ENCODE data around the gene RELN. TPM values are rescaled to one million over a fixed set of nuclear protein-coding genes. Genes with fewer than 3 reads are reported as not detected.

The RELN gene
- total RNA-seq, 2 donors from 2014 or later: 1.1 to 1.4 TPM

DNA sequence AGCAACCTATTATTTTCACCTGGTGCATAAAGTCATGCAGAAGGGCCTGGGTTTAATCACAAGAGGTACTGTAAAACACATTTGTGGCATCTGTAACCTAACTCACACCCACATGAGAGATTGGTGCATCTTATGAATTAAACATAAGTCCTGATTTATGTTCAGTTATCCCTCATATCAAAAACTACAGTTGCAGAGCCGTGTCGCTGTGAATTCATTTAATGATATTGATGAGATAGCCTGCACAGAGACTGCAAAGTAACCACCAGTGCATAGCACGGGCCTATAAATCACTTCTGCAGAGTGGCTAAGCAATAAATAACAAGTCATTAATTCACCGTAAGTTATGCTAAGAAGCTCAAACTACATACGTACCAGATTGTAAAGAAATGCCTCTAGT is 178.2 kb downstream of the RELN start:
- no peak for TF ChIP-seq CTCF (IDR thresholded peaks at IDR 0.05)
- no peak for DNase-seq
- Histone ChIP-seq H3K9ac (ENCODE audit: low read depth in 2 of 2, low read length in 2 of 2) (no peak overlapping the region), H3K27ac (no peak overlapping the region), H3K4me3 (no peak overlapping the region), H3K9me3 (no peaks in the 10 kb centered on the region), H3K4me1 (no peaks in the 10 kb centered on the region), H3K27me3 (no peaks in the 10 kb centered on the region), H3K36me3 (no peaks in the 10 kb centered on the region)
- intact Hi-C loops (cut with DNase I): no loop called here

GRCh38 chr7:103810112-103810744 is 179.2 kb downstream of the RELN start:
- Histone ChIP-seq H3K9ac (ENCODE audit: low read depth in 2 of 2, low read length in 2 of 2) (no peak overlapping the region), H3K9me3 (no peaks in the 10 kb centered on the region), H3K36me3 (no peaks in the 10 kb centered on the region), H3K27ac (no peak overlapping the region), H3K27me3 (no peaks in the 10 kb centered on the region), H3K4me3 (no peak overlapping the region), H3K4me1 (no peaks in the 10 kb centered on the region)
- no peak for DNase-seq
- intact Hi-C loops (cut with DNase I): no loop called here
- no peak for TF ChIP-seq CTCF (IDR thresholded peaks at IDR 0.05)

DNA sequence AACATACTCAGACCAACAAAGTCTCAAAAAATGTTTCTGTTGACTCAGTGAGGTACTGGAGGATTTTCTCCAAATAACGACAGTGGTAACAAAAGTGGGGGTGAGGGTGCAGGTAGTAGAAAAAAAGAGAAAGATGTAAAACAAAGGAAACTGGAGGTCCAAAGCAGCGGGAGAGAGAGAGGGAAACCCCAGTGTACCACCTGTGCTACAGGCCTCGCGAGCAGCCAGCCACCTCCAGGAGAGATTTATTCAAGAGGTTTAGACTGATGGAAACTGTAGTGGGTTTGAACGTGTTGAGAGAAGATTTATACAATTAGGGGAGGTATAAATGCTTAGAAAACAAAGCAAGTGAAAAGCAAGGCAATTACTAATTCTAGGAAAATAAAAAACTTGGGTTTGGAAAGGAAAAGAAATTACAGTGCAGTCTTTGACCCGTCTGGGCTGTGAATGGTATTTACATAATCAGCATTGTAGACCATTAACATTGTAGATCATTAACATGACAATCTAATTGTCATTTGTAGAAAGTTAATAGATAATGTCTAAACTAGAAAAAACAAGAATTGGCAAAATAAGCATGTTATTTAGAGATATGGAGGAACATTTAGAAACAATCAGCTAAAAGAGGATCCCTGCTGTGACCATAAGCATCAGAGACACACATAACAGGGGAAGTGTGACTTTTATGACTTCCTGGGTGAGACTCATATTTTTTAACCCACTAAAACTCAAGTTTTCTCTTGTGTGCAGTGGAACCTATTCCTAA is 180.0 kb downstream of the RELN start:
- Histone ChIP-seq H3K27ac (no peak overlapping the region), H3K4me1 (no peaks in the 10 kb centered on the region), H3K27me3 (no peaks in the 10 kb centered on the region), H3K4me3 (no peak overlapping the region), H3K9ac (ENCODE audit: low read depth in 2 of 2, low read length in 2 of 2) (no peak overlapping the region), H3K36me3 (no peaks in the 10 kb centered on the region), H3K9me3 (no peaks in the 10 kb centered on the region)
- DNase-seq: no peak
- intact Hi-C loops (cut with DNase I): no loop called here
- TF ChIP-seq CTCF (IDR thresholded peaks at IDR 0.05): no peak

- no peaks in the 10 kb centered on the region for H3K9me3 ChIP-seq
- no peak for DNase-seq
- TF ChIP-seq CTCF (IDR thresholded peaks at IDR 0.05): no peak
- H3K27me3 ChIP-seq: no peaks in the 10 kb centered on the region
- no peak overlapping the region for H3K9ac ChIP-seq (ENCODE audit: low read depth in 2 of 2, low read length in 2 of 2)
- no peaks in the 10 kb centered on the region for H3K4me1 ChIP-seq
- no peak overlapping the region for H3K27ac ChIP-seq
- no peaks in the 10 kb centered on the region for H3K36me3 ChIP-seq
- H3K4me3 ChIP-seq: no peak overlapping the region
- intact Hi-C loops (cut with DNase I): no loop called here
Observed at GRCh38 chr7:103805346-103805745, 184.1 kb downstream of the RELN start.

GRCh38 chr7:103803631-103804030 is 185.8 kb downstream of the RELN start:
- H3K9ac ChIP-seq (ENCODE audit: low read depth in 2 of 2, low read length in 2 of 2): no peak overlapping the region
- H3K4me3 ChIP-seq: no peak overlapping the region
- no peak for DNase-seq
- no peaks in the 10 kb centered on the region for H3K9me3 ChIP-seq
- H3K27me3 ChIP-seq: no peaks in the 10 kb centered on the region
- H3K4me1 ChIP-seq: no peaks in the 10 kb centered on the region
- H3K27ac ChIP-seq: no peak overlapping the region
- intact Hi-C loops (cut with DNase I): no loop called here
- no peaks in the 10 kb centered on the region for H3K36me3 ChIP-seq
- TF ChIP-seq CTCF (IDR thresholded peaks at IDR 0.05): no peak
